ENCODE measurements around the gene TBC1D14. TPM values are rescaled to one million over a fixed set of nuclear protein-coding genes. Genes with fewer than 3 reads are reported as not detected.

Gene TBC1D14
- total and polyA plus RNA-seq, 5 donors from 2014 or later: 46.6 to 67.7 (median 52.2) TPM

DNA sequence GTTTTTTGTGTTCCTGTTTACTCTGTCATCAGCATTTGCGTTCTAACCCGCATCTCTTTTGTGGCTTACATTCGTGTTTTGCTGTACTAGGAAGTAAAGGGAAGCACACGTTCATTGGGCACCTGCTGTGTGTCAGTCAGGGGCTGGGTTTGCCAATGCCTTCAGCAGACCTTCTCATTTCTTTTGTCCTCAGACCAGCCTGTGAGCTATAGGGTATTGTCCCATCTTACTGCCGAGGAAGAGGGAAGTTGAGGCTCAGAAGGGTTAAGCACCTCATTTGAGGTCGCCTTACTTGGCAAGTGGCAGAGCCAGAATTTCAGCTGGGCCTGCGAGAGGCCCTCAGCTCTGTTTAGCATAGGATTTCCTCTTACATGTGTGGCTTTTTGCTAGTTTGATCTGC is 8.7 kb downstream of the TBC1D14 start:
- H3K36me3 Mint-ChIP-seq: peaks cover 4% of the 10 kb centered on the region
- H3K4me1 Mint-ChIP-seq: peaks cover 31 to 90% (median 69%) of the 10 kb centered on the region in 4 donors
- Histone ChIP-seq H3K27me3 (ENCODE audit: control insufficient read depth, insufficient read depth, low read length) (no peaks in the 10 kb centered on the region), H3K27ac (ENCODE audit: insufficient read depth, low read length, poor library complexity, severe bottlenecking) (peak overlapping the region; percentile 82), H3K4me1 (ENCODE audit: control insufficient read depth, insufficient read depth, low read length, poor library complexity, severe bottlenecking) (peaks cover 70% of the 10 kb centered on the region), H3K9me3 (ENCODE audit: control insufficient read depth in 2 of 2, low read length in 2 of 2) (no peaks in the 10 kb centered on the region), H3K4me3 (ENCODE audit: low read depth, low read length) (peak overlapping the region; percentile 78), H3K36me3 (ENCODE audit: control insufficient read depth, insufficient read depth, low read length) (peaks cover 3% of the 10 kb centered on the region)
- DNase-seq: peak in 2 of 3 donors; percentile 34 to 75
- H3K27ac Mint-ChIP-seq: peak overlapping the region; percentile 93 to 96 (median 96)
- H3K27me3 Mint-ChIP-seq: no peaks in the 10 kb centered on the region
- peak overlapping the region; percentile 67 to 97 (median 77) for H3K4me3 Mint-ChIP-seq
- ATAC-seq (ENCODE audit: low read depth in 2 of 2): peak; percentile 26 to 45
- H3K9me3 Mint-ChIP-seq: no peaks in the 10 kb centered on the region

DNA sequence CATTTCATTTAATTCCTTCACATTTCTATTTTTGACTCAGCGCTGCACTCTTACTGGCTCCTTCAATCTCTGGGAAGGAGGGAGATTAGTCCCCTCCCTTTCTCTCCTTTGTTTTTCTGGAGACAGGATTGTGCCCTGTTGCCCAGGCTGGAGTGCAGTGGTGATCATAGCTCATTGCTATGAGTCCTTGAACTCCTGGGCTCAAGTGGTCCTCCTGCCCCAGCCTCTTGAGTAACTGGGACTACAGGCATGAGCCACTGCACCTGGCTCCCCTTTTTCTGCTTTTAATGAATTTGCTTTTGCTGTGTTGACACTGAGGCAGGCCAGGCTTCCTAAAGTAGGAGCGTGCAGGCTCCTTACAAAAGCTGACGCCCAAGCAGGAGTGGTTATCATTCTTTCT is 10.5 kb downstream of the TBC1D14 start:
- Histone ChIP-seq H3K27me3 (ENCODE audit: control insufficient read depth, insufficient read depth, low read length) (no peaks in the 10 kb centered on the region), H3K36me3 (ENCODE audit: control insufficient read depth, insufficient read depth, low read length) (peaks cover 15% of the 10 kb centered on the region), H3K4me3 (ENCODE audit: low read depth, low read length) (no peak overlapping the region), H3K27ac (ENCODE audit: insufficient read depth, low read length, poor library complexity, severe bottlenecking) (peak overlapping the region; percentile 82), H3K4me1 (ENCODE audit: control insufficient read depth, insufficient read depth, low read length, poor library complexity, severe bottlenecking) (peaks cover 56% of the 10 kb centered on the region), H3K9me3 (ENCODE audit: control insufficient read depth in 2 of 2, low read length in 2 of 2) (no peaks in the 10 kb centered on the region)
- peak overlapping the region in 3 of 4 donors; percentile 61 to 83 (median 65) for H3K4me3 Mint-ChIP-seq
- DNase-seq (no peak), ATAC-seq (ENCODE audit: low read depth in 2 of 2) (no peak)
- no peaks in the 10 kb centered on the region for H3K9me3 Mint-ChIP-seq
- peak overlapping the region; percentile 76 to 91 (median 87) for H3K27ac Mint-ChIP-seq
- H3K36me3 Mint-ChIP-seq: peaks cover 20% of the 10 kb centered on the region
- H3K27me3 Mint-ChIP-seq: no peaks in the 10 kb centered on the region
- peaks cover 31 to 87% (median 65%) of the 10 kb centered on the region in 4 donors for H3K4me1 Mint-ChIP-seq

DNA sequence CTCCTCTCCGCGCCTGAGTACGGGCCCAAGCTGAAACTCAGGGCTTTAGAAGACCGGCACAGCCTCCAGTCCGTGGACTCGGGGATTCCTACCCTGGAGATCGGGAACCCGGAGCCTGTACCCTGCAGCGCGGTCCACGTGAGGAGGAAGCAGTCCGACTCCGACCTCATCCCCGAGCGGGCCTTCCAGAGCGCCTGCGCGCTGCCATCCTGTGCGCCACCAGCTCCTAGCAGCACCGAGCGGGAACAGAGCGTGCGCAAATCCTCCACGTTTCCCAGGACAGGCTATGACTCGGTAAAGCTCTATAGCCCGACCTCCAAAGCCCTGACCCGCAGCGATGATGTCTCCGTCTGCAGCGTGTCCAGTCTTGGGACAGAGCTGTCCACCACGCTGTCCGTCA is 13.9 kb downstream of the TBC1D14 start:
- H3K27me3 ChIP-seq (ENCODE audit: control insufficient read depth, insufficient read depth, low read length): no peaks in the 10 kb centered on the region
- Mint-ChIP-seq H3K9me3 (no peaks in the 10 kb centered on the region), H3K27ac (no peak overlapping the region), H3K27me3 (no peaks in the 10 kb centered on the region), H3K4me1 (peaks cover 25 to 87% (median 70%) of the 10 kb centered on the region in 4 donors), H3K36me3 (peaks cover 37% of the 10 kb centered on the region), H3K4me3 (no peak overlapping the region)
- DNase-seq: no peak
- H3K4me1 ChIP-seq (ENCODE audit: control insufficient read depth, insufficient read depth, low read length, poor library complexity, severe bottlenecking): peaks cover 56% of the 10 kb centered on the region
- no peak overlapping the region for H3K27ac ChIP-seq (ENCODE audit: insufficient read depth, low read length, poor library complexity, severe bottlenecking)
- H3K36me3 ChIP-seq (ENCODE audit: control insufficient read depth, insufficient read depth, low read length): peaks cover 15% of the 10 kb centered on the region
- H3K9me3 ChIP-seq (ENCODE audit: control insufficient read depth in 2 of 2, low read length in 2 of 2): no peaks in the 10 kb centered on the region
- ATAC-seq (ENCODE audit: low read depth in 2 of 2): no peak
- no peak overlapping the region for H3K4me3 ChIP-seq (ENCODE audit: low read depth, low read length)

DNA sequence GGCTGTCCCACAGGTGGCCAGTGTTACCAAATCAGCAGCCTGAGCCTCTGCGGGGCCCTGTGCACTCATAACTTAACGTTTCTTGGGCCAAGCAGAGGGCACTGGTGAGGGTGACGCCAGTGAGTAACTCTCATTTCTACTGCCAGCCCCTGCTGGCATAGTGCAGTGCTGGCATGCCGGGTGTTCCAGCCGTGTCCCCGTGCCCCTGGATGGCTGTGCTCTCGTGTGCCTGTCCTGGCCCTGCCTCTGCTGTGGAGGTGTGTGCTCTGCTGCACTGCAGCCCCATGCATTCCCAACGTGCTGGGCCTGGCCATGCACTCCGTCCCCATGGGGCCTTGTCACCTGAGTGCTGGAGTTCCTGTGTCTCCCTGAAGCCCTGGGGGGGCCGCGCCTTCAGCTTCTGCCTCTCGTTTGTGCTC is 14.7 kb downstream of the TBC1D14 start:
- ATAC-seq (ENCODE audit: low read depth in 2 of 2): no peak
- peaks cover 51% of the 10 kb centered on the region for H3K4me1 ChIP-seq (ENCODE audit: control insufficient read depth, insufficient read depth, low read length, poor library complexity, severe bottlenecking)

DNA sequence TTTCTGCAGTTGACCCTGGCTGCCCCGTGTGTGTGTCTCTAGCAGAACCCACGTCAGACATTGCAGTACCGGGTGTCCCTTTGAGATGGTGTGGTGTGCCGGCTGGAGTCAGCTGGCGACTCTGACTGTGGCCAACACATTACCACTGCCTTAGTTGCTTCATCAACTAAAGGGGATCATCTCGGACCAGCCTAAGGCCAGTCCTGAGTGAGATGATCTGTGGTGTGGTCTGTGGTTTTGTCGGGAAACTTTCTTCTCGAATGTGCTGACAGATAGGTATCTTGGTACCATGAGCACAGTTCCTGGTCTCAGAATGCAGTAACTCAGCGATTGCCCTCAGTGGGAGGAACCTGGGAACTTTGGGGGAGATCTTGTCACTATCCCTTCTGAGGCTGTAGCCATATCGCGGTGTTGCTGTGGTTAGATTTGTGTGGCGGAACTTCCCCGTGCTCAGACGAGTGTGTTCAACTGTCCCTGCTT is 15.8 kb downstream of the TBC1D14 start:
- Histone ChIP-seq H3K27me3 (ENCODE audit: control insufficient read depth, insufficient read depth, low read length) (no peaks in the 10 kb centered on the region), H3K4me1 (ENCODE audit: control insufficient read depth, insufficient read depth, low read length, poor library complexity, severe bottlenecking) (peaks cover 57% of the 10 kb centered on the region), H3K36me3 (ENCODE audit: control insufficient read depth, insufficient read depth, low read length) (peaks cover 17% of the 10 kb centered on the region), H3K4me3 (ENCODE audit: low read depth, low read length) (peak overlapping the region; percentile 38), H3K27ac (ENCODE audit: insufficient read depth, low read length, poor library complexity, severe bottlenecking) (no peak overlapping the region), H3K9me3 (ENCODE audit: control insufficient read depth in 2 of 2, low read length in 2 of 2) (no peaks in the 10 kb centered on the region)
- H3K9me3 Mint-ChIP-seq: no peaks in the 10 kb centered on the region
- peak overlapping the region; percentile 29 to 88 (median 74) for H3K4me3 Mint-ChIP-seq
- H3K27me3 Mint-ChIP-seq: no peaks in the 10 kb centered on the region
- DNase-seq (no peak), ATAC-seq (ENCODE audit: low read depth in 2 of 2) (no peak)
- H3K36me3 Mint-ChIP-seq: peaks cover 47% of the 10 kb centered on the region
- H3K27ac Mint-ChIP-seq: peak overlapping the region; percentile 88 to 96 (median 94)
- H3K4me1 Mint-ChIP-seq: peaks cover 21 to 87% (median 73%) of the 10 kb centered on the region in 4 donors

More for the DNA sequence above, 14.7 kb downstream of the TBC1D14 start:
- peaks cover 15% of the 10 kb centered on the region for H3K36me3 ChIP-seq (ENCODE audit: control insufficient read depth, insufficient read depth, low read length)
- no peak for DNase-seq
- H3K4me1 Mint-ChIP-seq: peaks cover 21 to 87% (median 72%) of the 10 kb centered on the region in 4 donors
- H3K27me3 Mint-ChIP-seq: no peaks in the 10 kb centered on the region
- H3K27ac ChIP-seq (ENCODE audit: insufficient read depth, low read length, poor library complexity, severe bottlenecking): no peak overlapping the region
- peak overlapping the region in 2 of 4 donors; percentile 38 to 67 for H3K4me3 Mint-ChIP-seq
- H3K9me3 Mint-ChIP-seq: no peaks in the 10 kb centered on the region
- H3K27me3 ChIP-seq (ENCODE audit: control insufficient read depth, insufficient read depth, low read length): no peaks in the 10 kb centered on the region
- H3K27ac Mint-ChIP-seq: peak overlapping the region in 1 of 3 donors; percentile 66
- H3K4me3 ChIP-seq (ENCODE audit: low read depth, low read length): no peak overlapping the region
- peaks cover 43% of the 10 kb centered on the region for H3K36me3 Mint-ChIP-seq
- H3K9me3 ChIP-seq (ENCODE audit: control insufficient read depth in 2 of 2, low read length in 2 of 2): no peaks in the 10 kb centered on the region

DNA sequence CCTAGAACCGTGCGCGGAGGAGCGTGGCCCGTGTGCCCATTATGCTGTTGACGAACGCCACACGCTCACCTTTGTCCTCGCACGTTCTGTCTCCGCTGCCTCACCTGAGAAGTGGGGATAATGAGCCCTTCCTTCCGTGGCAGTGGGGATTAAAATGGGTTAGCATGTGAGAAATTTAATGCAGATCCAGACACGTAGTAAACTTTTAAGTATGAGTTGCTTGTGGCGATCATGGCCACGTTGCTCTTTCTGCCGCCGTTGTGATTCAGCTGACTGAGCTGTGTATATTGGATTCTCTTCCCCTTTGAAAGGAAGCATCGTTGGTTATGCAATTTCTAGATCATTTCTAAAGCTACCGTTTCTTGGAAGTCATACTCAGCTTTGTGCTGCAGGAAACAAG is 16.5 kb downstream of the TBC1D14 start:
- Histone ChIP-seq H3K4me1 (ENCODE audit: control insufficient read depth, insufficient read depth, low read length, poor library complexity, severe bottlenecking) (peaks cover 53% of the 10 kb centered on the region), H3K27ac (ENCODE audit: insufficient read depth, low read length, poor library complexity, severe bottlenecking) (peak overlapping the region; percentile 69), H3K27me3 (ENCODE audit: control insufficient read depth, insufficient read depth, low read length) (no peaks in the 10 kb centered on the region), H3K4me3 (ENCODE audit: low read depth, low read length) (peak overlapping the region; percentile 77), H3K36me3 (ENCODE audit: control insufficient read depth, insufficient read depth, low read length) (peaks cover 17% of the 10 kb centered on the region), H3K9me3 (ENCODE audit: control insufficient read depth in 2 of 2, low read length in 2 of 2) (no peaks in the 10 kb centered on the region)
- ATAC-seq (ENCODE audit: low read depth in 2 of 2) (no peak), DNase-seq (peak in 1 of 3 donors; percentile 77)
- Mint-ChIP-seq H3K27ac (peak overlapping the region; percentile 88 to 96 (median 94)), H3K27me3 (no peaks in the 10 kb centered on the region), H3K4me1 (peaks cover 20 to 81% (median 69%) of the 10 kb centered on the region in 4 donors), H3K9me3 (no peaks in the 10 kb centered on the region), H3K36me3 (peaks cover 48% of the 10 kb centered on the region), H3K4me3 (peak overlapping the region; percentile 48 to 88 (median 84))

DNA sequence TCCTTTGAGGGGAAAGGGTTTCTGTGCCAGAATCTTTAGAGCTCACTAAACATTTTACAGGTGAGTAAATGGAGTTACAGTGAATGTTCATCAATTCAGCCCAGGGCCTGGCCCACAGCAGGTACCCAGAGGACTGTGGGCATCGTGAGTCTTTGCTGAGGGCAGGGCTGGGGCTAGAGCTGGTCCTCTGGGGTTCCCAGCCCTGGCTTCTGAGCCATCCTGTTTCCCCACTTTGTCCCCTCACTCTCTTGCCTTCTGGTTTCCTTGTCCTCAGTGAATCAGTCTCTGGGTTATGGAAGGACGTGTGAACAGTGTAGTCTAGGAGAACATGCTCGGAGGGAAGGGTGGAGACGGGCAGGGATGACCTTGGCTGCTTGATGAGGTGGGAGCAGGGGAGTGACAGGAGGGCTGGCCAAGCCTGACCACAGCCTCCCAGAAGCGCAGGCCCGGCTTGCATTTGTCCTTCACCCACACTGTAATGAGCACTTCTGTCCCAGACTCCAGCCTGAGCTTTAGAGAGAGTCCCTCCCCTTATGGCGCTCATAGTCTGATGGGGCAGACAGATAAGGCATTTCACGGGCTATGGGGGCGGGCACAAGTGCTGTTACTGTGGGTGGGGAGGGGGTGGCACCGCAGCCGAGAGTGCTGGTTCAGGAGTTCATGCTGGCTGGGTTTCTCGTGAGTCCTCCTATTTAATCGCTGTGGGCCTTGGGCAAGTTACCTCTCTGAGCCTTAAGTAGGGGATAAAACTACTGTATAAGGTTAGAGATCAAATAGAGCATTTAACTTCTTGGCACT is 17.3 kb downstream of the TBC1D14 start:
- H3K27me3 Mint-ChIP-seq: no peaks in the 10 kb centered on the region
- peak overlapping the region; percentile 69 for H3K27ac ChIP-seq (ENCODE audit: insufficient read depth, low read length, poor library complexity, severe bottlenecking)
- H3K27ac Mint-ChIP-seq: peak overlapping the region; percentile 88 to 96 (median 94)
- H3K4me3 Mint-ChIP-seq: peak overlapping the region; percentile 82 to 94 (median 86)
- H3K9me3 ChIP-seq (ENCODE audit: control insufficient read depth in 2 of 2, low read length in 2 of 2): no peaks in the 10 kb centered on the region
- DNase-seq (peak; percentile 58 to 91 (median 66)), ATAC-seq (ENCODE audit: low read depth in 2 of 2) (peak; percentile 82 to 83)
- H3K27me3 ChIP-seq (ENCODE audit: control insufficient read depth, insufficient read depth, low read length): no peaks in the 10 kb centered on the region
- peaks cover 52% of the 10 kb centered on the region for H3K4me1 ChIP-seq (ENCODE audit: control insufficient read depth, insufficient read depth, low read length, poor library complexity, severe bottlenecking)
- H3K4me3 ChIP-seq (ENCODE audit: low read depth, low read length): peak overlapping the region; percentile 77
- H3K9me3 Mint-ChIP-seq: no peaks in the 10 kb centered on the region
- peaks cover 22% of the 10 kb centered on the region for H3K36me3 ChIP-seq (ENCODE audit: control insufficient read depth, insufficient read depth, low read length)
- H3K36me3 Mint-ChIP-seq: peaks cover 56% of the 10 kb centered on the region
- H3K4me1 Mint-ChIP-seq: peaks cover 25 to 87% (median 72%) of the 10 kb centered on the region in 4 donors
